CD14-positive monocyte (primary cell): ENCODE data around the gene FAM107B. TPM values are rescaled to one million over a fixed set of nuclear protein-coding genes. Genes with fewer than 3 reads are reported as not detected.

Experiments
- DNase-seq, 3 donors: peaks; one replicate each; pipeline ENCODE4 v3.0.0-alpha.2; 2011 to 2022
- H2AFZ ChIP-seq: 2 replicates; pipeline ENCODE4 v1.6.0; 2012; ENCODE audit warnings: mild to moderate bottlenecking, low read depth, low read length, inconsistent platforms; ENCODE audit not compliant: insufficient read depth, poor library complexity, severe bottlenecking
- H3K27ac ChIP-seq, 2 donors: 1 replicate in 1 of 2; 2 replicates in 1 of 2; pipeline ENCODE4 v1.5.1; 2012 to 2013; ENCODE audit warnings: low read length in 2 of 2, control low read depth in 1 of 2, inconsistent platforms in 1 of 2, low read depth in 1 of 2, mild to moderate bottlenecking in 1 of 2
- H3K27me3 ChIP-seq, 2 donors: one replicate each; pipeline versions ENCODE4 v1.6.0 to v1.6.1; 2011 to 2013; ENCODE audit warnings: low read length in 2 of 2; ENCODE audit not compliant: control insufficient read depth in 2 of 2, insufficient read depth in 2 of 2
- H3K36me3 ChIP-seq, 2 donors: replicated peaks in 1 of 2; 1 replicate in 1 of 2; 2 replicates in 1 of 2; pipeline versions ENCODE4 v1.5.1 to v1.6.1; 2012 to 2013; ENCODE audit warnings: low read length in 2 of 2, control low read depth in 1 of 2, inconsistent platforms in 1 of 2, mild to moderate bottlenecking in 1 of 2; ENCODE audit not compliant: insufficient read depth in 2 of 2, control insufficient read depth in 1 of 2
- H3K4me1 ChIP-seq, 2 donors: 1 replicate in 1 of 2; 2 replicates in 1 of 2; pipeline versions ENCODE4 v1.5.1 to v1.6.1; 2012 to 2013; ENCODE audit warnings: low read length in 2 of 2, control low read depth in 1 of 2, inconsistent platforms in 1 of 2, mild to moderate bottlenecking in 1 of 2, moderate library complexity in 1 of 2; ENCODE audit not compliant: insufficient read depth in 2 of 2, control insufficient read depth in 1 of 2
- H3K4me2 ChIP-seq: replicated peaks from 2 replicates; pipeline ENCODE3; 2012; ENCODE audit warnings: low read length, moderate library complexity, mild to moderate bottlenecking; ENCODE audit not compliant: poor library complexity, severe bottlenecking; ENCODE audit errors: extremely low read depth
- H3K4me3 ChIP-seq, 3 experiments: fragments of 200-600 bp in 1 of 3; sonication (generic) in 1 of 3; replicated peaks in 1 of 3; 1 replicate in 2 of 3; 2 replicates in 1 of 3; pipeline ENCODE4 v1.5.1; 2011 to 2013; ENCODE audit warnings: low read length in 3 of 3, mild to moderate bottlenecking in 3 of 3, control low read depth in 2 of 3, low read depth in 2 of 3, inconsistent platforms in 1 of 3, moderate library complexity in 1 of 3
- H3K79me2 ChIP-seq: 2 replicates; pipeline ENCODE4 v1.6.0; 2012; ENCODE audit warnings: mild to moderate bottlenecking, control low read depth, inconsistent platforms, low read length, moderate library complexity; ENCODE audit not compliant: insufficient read depth
- H3K9ac ChIP-seq: 2 replicates; pipeline ENCODE4 v1.6.0; 2017; ENCODE audit warnings: low read length, mild to moderate bottlenecking; ENCODE audit not compliant: insufficient read depth, poor library complexity, severe bottlenecking
- H3K9me3 ChIP-seq, 2 donors: replicated peaks in 1 of 2; 1 replicate in 1 of 2; 2 replicates in 1 of 2; pipeline versions ENCODE4 v1.5.1 to v1.6.1; 2012 to 2013; ENCODE audit warnings: low read length in 2 of 2, control low read depth in 1 of 2; ENCODE audit not compliant: control insufficient read depth in 1 of 2, insufficient read depth in 1 of 2
- H4K20me1 ChIP-seq: 2 replicates; pipeline ENCODE4 v1.6.0; 2012; ENCODE audit warnings: mild to moderate bottlenecking, low read length, control low read depth, moderate library complexity; ENCODE audit not compliant: insufficient read depth
- H3K27ac Mint-ChIP-seq, 7 donors: one replicate each; pipeline ENCODE4 v1.8.0; 2020; ENCODE audit warnings: mild to moderate bottlenecking in 7 of 7, mixed read lengths in 7 of 7, moderate library complexity in 6 of 7, inconsistent platforms in 2 of 7
- H3K27me3 Mint-ChIP-seq, 3 donors: one replicate each; pipeline ENCODE4 v1.8.0; 2021 to 2022; ENCODE audit warnings: low read depth in 3 of 3, mild to moderate bottlenecking in 3 of 3, mixed read lengths in 3 of 3, moderate library complexity in 3 of 3, inconsistent platforms in 1 of 3
- H3K36me3 Mint-ChIP-seq, 2 donors: one replicate each; pipeline ENCODE4 v1.8.0; 2020; ENCODE audit warnings: mixed read lengths in 2 of 2, inconsistent platforms in 1 of 2, mild to moderate bottlenecking in 1 of 2
- H3K4me1 Mint-ChIP-seq: one replicate; pipeline ENCODE4 v1.8.0; 2020; ENCODE audit warnings: mild to moderate bottlenecking, mixed read lengths
- H3K4me3 Mint-ChIP-seq, 2 donors: one replicate each; pipeline ENCODE4 v1.8.0; 2020; ENCODE audit warnings: mild to moderate bottlenecking in 2 of 2, mixed read lengths in 2 of 2, moderate library complexity in 1 of 2
- H3K9me3 Mint-ChIP-seq, 7 donors: one replicate each; pipeline ENCODE4 v1.8.0; 2020 to 2022; ENCODE audit warnings: mixed read lengths in 7 of 7, mild to moderate bottlenecking in 6 of 7, moderate library complexity in 6 of 7, inconsistent platforms in 2 of 7
- CTCF ChIP-seq: fragments of 200-600 bp; IDR thresholded peaks from one replicate; pipeline ENCODE4 v1.8.0; 2022; ENCODE audit warnings: antibody characterized with exemption, mild to moderate bottlenecking
- WGBS: methylation state at CpG from one replicate; pipeline ENCODE4 v1.1.5; 2013; ENCODE audit warnings: missing lambda C conversion rate; ENCODE audit not compliant: insufficient coverage; 5-methylcytosine and 5-hydroxymethylcytosine counted together
- intact Hi-C, 2 donors: fragments of 100-400 bp; cut with micrococcal nuclease; formaldehyde crosslinking; loops; one replicate each; pipeline versions ENCODE4 v1.15.0 to v1.15.1; 2023
- polyA plus RNA-seq, 3 donors: library from polyadenylated mRNA; depleted of rRNA in 1 of 3; unstranded in 2 of 3; stranded (reverse) in 1 of 3; fragments of 300-500 nt in 2 of 3; fragments of >200 nt in 1 of 3; fragmentation: Illumina TruSeq in 2 of 3; gene quantifications; 1 replicate in 2 of 3; 2 replicates in 1 of 3; pipeline ENCODE4 v1.2.3, GENCODE V29; 2012 to 2021

The FAM107B gene
- polyA plus RNA-seq, 3 donors: 27.2 to 68.5 (median 28.4) TPM

GRCh38 chr10:14700546-14700945, 74.2 kb downstream of the FAM107B start:
- Histone ChIP-seq H3K4me2 (no peak overlapping the region), H2AFZ (no peak overlapping the region), H3K79me2 (no peaks in the 10 kb centered on the region), H3K4me3 (no peak overlapping the region), H3K36me3 (no peaks in the 10 kb centered on the region), H3K4me1 (peaks cover under 1 to 9% of the 10 kb centered on the region in 2 donors), H3K9ac (no peak overlapping the region), H3K27ac (no peak overlapping the region), H3K27me3 (no peaks in the 10 kb centered on the region), H4K20me1 (no peaks in the 10 kb centered on the region), H3K9me3 (peaks cover 0 to 5% of the 10 kb centered on the region in 2 donors)
- no peak for TF ChIP-seq CTCF
- no CpG with 5 or more reads among the region's 1 CpG for WGBS
- Mint-ChIP-seq H3K27ac (no peak overlapping the region), H3K9me3 (peaks cover 0 to 6% (median 0%) of the 10 kb centered on the region in 7 donors), H3K4me3 (no peak overlapping the region), H3K36me3 (no peaks in the 10 kb centered on the region), H3K27me3 (peaks cover 0 to 4% (median 2%) of the 10 kb centered on the region in 3 donors), H3K4me1 (peaks cover 9% of the 10 kb centered on the region)
- intact Hi-C loops: no loop called here
- no peak for DNase-seq

- H3K4me3 Mint-ChIP-seq: no peak overlapping the region
- Histone ChIP-seq H3K4me3 (no peak overlapping the region), H3K9me3 (peaks cover 0 to 5% of the 10 kb centered on the region in 2 donors), H3K27ac (no peak overlapping the region), H3K79me2 (no peaks in the 10 kb centered on the region), H3K27me3 (no peaks in the 10 kb centered on the region), H3K36me3 (no peaks in the 10 kb centered on the region), H2AFZ (no peak overlapping the region), H3K9ac (no peak overlapping the region), H3K4me2 (no peak overlapping the region), H3K4me1 (peaks cover 0 to 4% of the 10 kb centered on the region in 2 donors), H4K20me1 (no peaks in the 10 kb centered on the region)
- WGBS: 93% methylated on average over 3 of the region's 4 CpGs
- no peak for TF ChIP-seq CTCF
- H3K36me3 Mint-ChIP-seq: no peaks in the 10 kb centered on the region
- H3K27ac Mint-ChIP-seq: no peak overlapping the region
- peaks cover 0 to 6% (median 0%) of the 10 kb centered on the region in 7 donors for H3K9me3 Mint-ChIP-seq
- intact Hi-C loops: no loop called here
- no peak for DNase-seq
- peaks cover 0 to 4% (median 2%) of the 10 kb centered on the region in 3 donors for H3K27me3 Mint-ChIP-seq
- H3K4me1 Mint-ChIP-seq: peaks cover 5% of the 10 kb centered on the region
These were observed 75.2 kb downstream of the FAM107B start for GRCh38 chr10:14699482-14699881.
